Right lobe of liver (tissue), 6 donors: Measurements from ENCODE around the gene USF2. TPM values are rescaled to one million over a fixed set of nuclear protein-coding genes. Genes with fewer than 3 reads are reported as not detected.

Experiments
- ATAC-seq, 4 donors: fragments of 200-7000 bp; cut with Tn5 transposase; one replicate each; pipeline ENCODE4 v1.9.1; 2020; ENCODE audit warnings: mild to moderate bottlenecking in 4 of 4, moderate library complexity in 4 of 4
- DNase-seq, 3 donors: peaks; one replicate each; pipeline ENCODE4 v3.0.0-alpha.2; 2020
- H3K27ac ChIP-seq, 3 donors: fragments of 200-600 bp; one replicate each; pipeline ENCODE4 v1.8.0; 2022
- H3K27me3 ChIP-seq, 2 donors: fragments of 200-600 bp; one replicate each; pipeline ENCODE4 v1.8.0; 2022
- H3K36me3 ChIP-seq, 4 donors: fragments of 200-600 bp; sonication (generic) in 1 of 4; one replicate each; pipeline versions ENCODE4 v1.5.1 to v1.8.0; 2017 to 2022; ENCODE audit warnings: control low read depth in 1 of 4
- H3K4me1 ChIP-seq, 4 donors: fragments of 200-600 bp; sonication (generic) in 1 of 4; one replicate each; pipeline versions ENCODE4 v1.5.1 to v1.8.0; 2017 to 2022; ENCODE audit warnings: control low read depth in 1 of 4
- H3K4me3 ChIP-seq, 3 donors: fragments of 200-600 bp; one replicate each; pipeline ENCODE4 v1.8.0; 2022
- H3K9me3 ChIP-seq, 4 donors: fragments of 200-600 bp; sonication (generic) in 1 of 4; one replicate each; pipeline versions ENCODE4 v1.5.1 to v1.8.0; 2017 to 2022; ENCODE audit warnings: control low read depth in 1 of 4
- POLR2A ChIP-seq: fragments of 450-650 bp; IDR thresholded peaks from one replicate; pipeline ENCODE4 v1.6.1; 2017; ENCODE audit warnings: antibody characterized with exemption, mild to moderate bottlenecking
- WGBS: methylation state at CpG from one replicate; pipeline ENCODE4 v1.1.6; 2018; ENCODE audit warnings: low coverage, low lambda C conversion rate; ENCODE audit not compliant: insufficient coverage; ENCODE audit errors: missing lambda C conversion rate; 5-methylcytosine and 5-hydroxymethylcytosine counted together
- intact Hi-C, 2 donors: fragments of 100-400 bp; cut with DNase I; formaldehyde crosslinking; loops; one replicate each; pipeline versions ENCODE4 v1.11.2 to v1.14.1; 2022
- total RNA-seq, 6 experiments: library from RNA; depleted of rRNA in 2 of 6; stranded (reverse); fragments of >200 nt in 2 of 6; fragmentation: NEBNext Ultra II Directional in 3 of 6; extraction: Animal tissue kit (Norgen Biotek cat#: 25700) in 3 of 6; gene quantifications; one replicate each; pipeline versions ENCODE4 v1.1.0 to v1.2.4, GENCODE V29; 2016 to 2023
- TF ChIP-seq, protein P1 (sequence below), 4 donors: fragments of 200-600 bp in 3 of 4; fragments of 450-650 bp in 1 of 4; IDR thresholded peaks; one replicate each; pipeline versions ENCODE4 v1.5.1 to v1.8.0; 2016 to 2022; ENCODE audit warnings: antibody characterized with exemption in 4 of 4, mild to moderate bottlenecking in 2 of 4
- donor health status: DM: no; HTN: yes; CAD: no.
- donor health status: DM: no; HTN: no; CAD: no.
- donor health status: DM: no; HTN: no; CAD: no.
- donor health status: DM: no; HTN: yes; CAD: no.
- donor health status: DM: no; HTN: yes; CAD: no.

USF2 gene
- total RNA-seq, 6 experiments from 2014 or later = 65.4 to 78.5 (median 75.7) TPM

DNA sequence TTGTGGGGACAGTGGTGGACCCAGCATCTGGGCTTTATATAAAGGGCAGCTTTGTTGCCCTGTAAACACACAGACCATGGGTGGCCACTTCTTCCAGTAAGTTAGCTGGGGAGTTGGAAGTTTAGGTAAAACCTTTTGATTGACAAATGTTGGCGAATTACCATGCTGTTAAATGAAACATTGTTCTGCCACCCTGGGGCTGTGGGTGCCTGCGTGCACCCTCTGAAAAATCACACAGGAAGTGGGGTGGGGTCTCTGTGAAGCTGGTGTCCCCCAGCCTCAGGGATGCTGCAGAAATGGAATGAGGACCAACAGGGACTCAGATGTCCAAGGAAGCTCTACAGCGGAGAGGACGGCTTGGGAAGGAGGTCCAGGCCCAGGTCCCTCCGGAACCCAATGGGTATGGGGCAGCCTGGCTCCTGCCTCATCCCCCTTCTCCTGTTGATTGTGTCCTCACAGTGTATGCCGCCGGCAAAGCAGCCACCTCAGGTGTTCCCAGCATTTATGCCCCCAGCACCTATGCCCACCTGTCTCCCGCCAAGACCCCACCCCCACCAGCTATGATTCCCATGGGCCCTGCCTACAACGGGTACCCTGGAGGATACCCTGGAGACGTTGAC is 2.8 kb upstream of the USF2 start:
- 89% methylated on average over 3 of the region's 10 CpGs for WGBS
- intact Hi-C loops = no loop called here
- Histone ChIP-seq H3K27ac (no peak overlapping the region), H3K27me3 (no peaks in the 10 kb centered on the region), H3K4me1 (peaks cover 0 to 23% (median 7%) of the 10 kb centered on the region in 4 donors), H3K4me3 (no peak overlapping the region), H3K36me3 (peaks cover 0 to 11% (median 3%) of the 10 kb centered on the region in 4 donors), H3K9me3 (no peaks in the 10 kb centered on the region)
- no peak for DNase-seq
- TF ChIP-seq, protein P1, sequence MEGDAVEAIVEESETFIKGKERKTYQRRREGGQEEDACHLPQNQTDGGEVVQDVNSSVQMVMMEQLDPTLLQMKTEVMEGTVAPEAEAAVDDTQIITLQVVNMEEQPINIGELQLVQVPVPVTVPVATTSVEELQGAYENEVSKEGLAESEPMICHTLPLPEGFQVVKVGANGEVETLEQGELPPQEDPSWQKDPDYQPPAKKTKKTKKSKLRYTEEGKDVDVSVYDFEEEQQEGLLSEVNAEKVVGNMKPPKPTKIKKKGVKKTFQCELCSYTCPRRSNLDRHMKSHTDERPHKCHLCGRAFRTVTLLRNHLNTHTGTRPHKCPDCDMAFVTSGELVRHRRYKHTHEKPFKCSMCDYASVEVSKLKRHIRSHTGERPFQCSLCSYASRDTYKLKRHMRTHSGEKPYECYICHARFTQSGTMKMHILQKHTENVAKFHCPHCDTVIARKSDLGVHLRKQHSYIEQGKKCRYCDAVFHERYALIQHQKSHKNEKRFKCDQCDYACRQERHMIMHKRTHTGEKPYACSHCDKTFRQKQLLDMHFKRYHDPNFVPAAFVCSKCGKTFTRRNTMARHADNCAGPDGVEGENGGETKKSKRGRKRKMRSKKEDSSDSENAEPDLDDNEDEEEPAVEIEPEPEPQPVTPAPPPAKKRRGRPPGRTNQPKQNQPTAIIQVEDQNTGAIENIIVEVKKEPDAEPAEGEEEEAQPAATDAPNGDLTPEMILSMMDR (IDR thresholded peaks at IDR 0.05) = no peak
- no peak for TF ChIP-seq POLR2A
- ATAC-seq = no peak

DNA sequence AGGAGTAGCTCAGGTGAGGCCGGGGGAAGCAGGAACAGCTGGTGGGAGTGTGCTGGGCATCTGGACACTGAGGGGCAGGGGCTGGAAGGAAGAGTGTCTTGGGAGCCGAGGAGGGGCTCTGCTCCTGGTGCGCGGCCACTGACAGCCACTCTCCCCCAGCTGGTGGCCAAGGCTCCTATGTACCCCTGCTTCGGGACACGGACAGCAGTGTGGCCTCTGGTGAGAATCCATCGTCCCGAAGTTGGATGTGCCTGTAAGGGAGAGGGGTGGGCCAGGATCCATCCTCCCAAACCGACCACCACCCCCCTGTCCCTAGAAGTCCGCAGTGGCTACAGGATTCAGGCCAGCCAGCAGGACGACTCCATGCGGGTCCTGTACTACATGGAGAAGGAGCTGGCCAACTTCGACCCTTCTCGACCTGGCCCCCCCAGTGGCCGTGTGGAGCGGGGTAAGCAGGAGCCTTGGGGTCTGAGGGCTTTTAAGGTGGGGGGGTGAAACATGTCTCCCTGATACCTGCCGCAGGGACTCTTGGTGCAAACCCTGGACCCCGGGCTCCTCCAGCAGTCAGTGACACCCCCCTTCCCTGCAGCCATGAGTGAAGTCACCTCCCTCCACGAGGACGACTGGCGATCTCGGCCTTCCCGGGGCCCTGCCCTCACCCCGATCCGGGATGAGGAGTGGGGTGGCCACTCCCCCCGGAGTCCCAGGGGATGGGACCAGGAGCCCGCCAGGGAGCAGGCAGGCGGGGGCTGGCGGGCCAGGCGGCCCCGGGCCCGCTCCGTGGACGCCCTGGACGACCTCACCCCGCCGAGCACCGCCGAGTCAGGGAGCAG is 2.0 kb upstream of the USF2 start:
- no peak for TF ChIP-seq POLR2A
- TF ChIP-seq, protein P1 (IDR thresholded peaks at IDR 0.05) = no peak
- peak; percentile 0 to 2 (median 1) for ATAC-seq

DNA sequence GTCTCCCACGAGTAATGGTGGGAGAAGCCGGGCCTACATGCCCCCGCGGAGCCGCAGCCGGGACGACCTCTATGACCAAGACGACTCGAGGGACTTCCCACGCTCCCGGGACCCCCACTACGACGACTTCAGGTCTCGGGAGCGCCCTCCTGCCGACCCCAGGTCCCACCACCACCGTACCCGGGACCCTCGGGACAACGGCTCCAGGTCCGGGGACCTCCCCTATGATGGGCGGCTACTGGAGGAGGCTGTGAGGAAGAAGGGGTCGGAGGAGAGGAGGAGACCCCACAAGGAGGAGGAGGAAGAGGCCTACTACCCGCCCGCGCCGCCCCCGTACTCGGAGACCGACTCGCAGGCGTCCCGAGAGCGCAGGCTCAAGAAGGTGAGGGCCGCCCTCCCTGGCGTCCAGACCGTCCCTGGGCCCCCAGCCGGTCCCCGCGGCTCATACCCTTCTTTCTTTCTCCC is 1.4 kb upstream of the USF2 start:
- peak overlapping the region; percentile 79 to 92 (median 92) for H3K27ac ChIP-seq
- H3K4me1 ChIP-seq = peaks cover 0 to 36% (median 15%) of the 10 kb centered on the region in 4 donors
- H3K27me3 ChIP-seq = no peaks in the 10 kb centered on the region
- TF ChIP-seq, protein P1 (IDR thresholded peaks at IDR 0.05) = no peak
- TF ChIP-seq POLR2A = no peak
- H3K4me3 ChIP-seq = peak overlapping the region; percentile 73 to 86 (median 79)
- DNase-seq (peak; percentile 60 to 77 (median 71)), ATAC-seq (peak; percentile 15 to 27 (median 19))
- 2% methylated on average over 7 of the region's 40 CpGs for WGBS
- intact Hi-C loops = no loop called here
- H3K9me3 ChIP-seq = no peaks in the 10 kb centered on the region
- peaks cover 0 to 10% (median 7%) of the 10 kb centered on the region in 4 donors for H3K36me3 ChIP-seq

More for the DNA sequence above, 2.0 kb upstream of the USF2 start:
- peaks cover 0 to 30% (median 10%) of the 10 kb centered on the region in 4 donors for H3K4me1 ChIP-seq
- peak overlapping the region; percentile 79 to 92 (median 92) for H3K27ac ChIP-seq
- intact Hi-C loops = no loop called here
- H3K9me3 ChIP-seq = no peaks in the 10 kb centered on the region
- H3K4me3 ChIP-seq = peak overlapping the region; percentile 73 to 86 (median 79)
- peaks cover 0 to 11% (median 7%) of the 10 kb centered on the region in 4 donors for H3K36me3 ChIP-seq
- H3K27me3 ChIP-seq = no peaks in the 10 kb centered on the region
- 10% methylated on average over 4 of the region's 39 CpGs for WGBS
- peak in 1 of 3 donors; percentile 56 for DNase-seq

DNA sequence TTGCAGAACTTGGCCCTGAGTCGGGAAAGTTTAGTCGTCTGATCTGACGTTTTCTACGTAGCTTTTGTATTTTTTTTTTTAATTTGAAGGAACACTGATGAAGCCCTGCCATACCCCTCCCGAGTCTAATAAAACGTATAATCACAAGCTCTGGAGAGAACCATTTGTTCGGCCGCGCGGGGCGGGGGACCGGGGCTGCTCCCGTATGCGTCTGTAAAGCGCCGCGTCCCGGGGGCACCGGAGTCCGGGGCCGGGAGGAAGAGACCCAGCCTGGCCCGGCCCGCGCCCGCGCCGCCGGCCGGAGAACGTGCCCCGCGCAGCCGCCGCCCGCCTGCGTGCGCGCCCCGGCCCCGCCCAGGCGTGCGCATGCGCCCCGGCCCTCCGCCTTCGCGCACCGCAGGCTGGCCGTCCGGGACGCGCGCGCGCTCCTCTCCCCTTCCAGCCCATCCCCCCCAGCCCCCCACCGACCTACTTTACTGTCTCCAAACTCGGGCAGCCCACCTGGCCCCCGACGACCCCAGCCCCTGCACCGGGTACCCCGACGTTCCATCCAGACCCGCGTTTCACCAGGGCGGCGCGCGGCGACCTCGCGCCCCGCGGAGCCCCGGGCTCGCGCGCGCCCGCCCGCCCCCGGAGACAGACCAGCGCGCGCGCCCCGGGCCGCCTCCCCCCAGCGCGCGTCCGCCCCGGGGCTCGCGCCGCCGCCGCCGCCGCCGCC is 785 bp upstream of the USF2 start:
- Histone ChIP-seq H3K4me3 (peak overlapping the region; percentile 73 to 86 (median 79)), H3K27me3 (no peaks in the 10 kb centered on the region), H3K4me1 (peaks cover 0 to 36% (median 15%) of the 10 kb centered on the region in 4 donors), H3K9me3 (no peaks in the 10 kb centered on the region), H3K36me3 (peaks cover 0 to 10% (median 4%) of the 10 kb centered on the region in 4 donors), H3K27ac (peak overlapping the region; percentile 79 to 92 (median 92))
- intact Hi-C loops = no loop called here
- ATAC-seq = peak; percentile 34 to 62 (median 50)
- 0% methylated on average over 7 of the region's 100 CpGs for WGBS
- peak; percentile 83 to 84 (median 83) for DNase-seq
- peak; percentile 71 for TF ChIP-seq POLR2A
- TF ChIP-seq, protein P1 (IDR thresholded peaks at IDR 0.05) = no peak
